HG02588 (cell line): Measurements from ENCODE around the gene BZW2.
"Not testable (repeated sequence)": the region's sequence is repeated elsewhere in the genome, so short reads cannot be mapped to it uniquely, and the experiment has no call there.

Experiments used
- ATAC-seq: cut with Tn5 transposase; IDR thresholded peaks from one replicate; pipeline ENCODE4 v1.9.1; 2021; ENCODE audit warnings: mild to moderate bottlenecking, moderate library complexity; ENCODE audit not compliant: unreplicated experiment

BZW2 gene

GRCh38 chr7:16670021-16670420 is 24.0 kb downstream of the BZW2 start:
- ATAC-seq, result no peak

- ATAC-seq, result no peak
Measured at GRCh38 chr7:16670731-16671344, 24.9 kb downstream of the BZW2 start.

- no peak for ATAC-seq
Measured at GRCh38 chr7:16671811-16672210, 25.8 kb downstream of the BZW2 start.

DNA sequence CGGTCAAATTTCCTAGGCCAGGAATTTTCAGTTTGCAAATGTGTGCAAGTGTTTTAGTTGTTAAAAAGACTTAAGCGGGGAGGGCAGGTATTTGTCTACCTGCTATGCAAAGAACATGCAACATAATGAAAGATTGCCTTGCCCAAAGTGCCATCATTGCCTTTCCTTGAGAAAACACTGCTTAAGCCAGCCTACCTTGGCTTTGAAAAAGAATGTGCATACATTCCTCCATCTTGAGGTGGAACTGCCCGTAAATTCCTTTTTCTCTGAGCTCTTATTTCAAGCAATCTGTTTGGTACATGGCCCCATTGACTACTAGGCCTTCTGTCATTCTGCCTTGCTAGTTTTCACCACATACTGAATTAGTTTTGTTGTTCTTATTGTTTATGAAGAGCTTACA is 29.3 kb downstream of the BZW2 start:
- ATAC-seq, result no peak

GRCh38 chr7:16677978-16678494 is 32.1 kb downstream of the BZW2 start:
- ATAC-seq, result no peak

GRCh38 chr7:16678645-16679566 is 32.9 kb downstream of the BZW2 start:
- not testable (repeated sequence) for ATAC-seq

DNA sequence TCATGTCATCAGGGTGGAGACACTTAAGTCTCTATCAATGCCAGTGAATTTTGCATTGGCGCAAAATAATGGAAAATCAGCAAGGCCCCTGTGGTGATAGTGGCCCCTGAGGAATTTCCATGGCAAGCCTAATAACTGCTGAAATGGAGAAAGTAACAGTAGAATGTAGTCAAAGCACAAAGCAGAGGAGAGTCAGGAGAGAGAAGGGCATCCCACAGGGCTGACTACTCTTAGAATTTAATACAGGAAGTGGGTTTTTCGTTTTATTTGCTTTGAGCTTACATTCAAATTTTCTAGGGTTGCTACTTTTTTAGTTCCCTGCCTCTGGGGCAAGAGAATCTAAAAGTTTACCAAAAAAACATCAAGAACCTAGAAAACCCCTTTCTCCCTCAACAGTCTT is 39.0 kb downstream of the BZW2 start:
- ATAC-seq, result no peak

DNA sequence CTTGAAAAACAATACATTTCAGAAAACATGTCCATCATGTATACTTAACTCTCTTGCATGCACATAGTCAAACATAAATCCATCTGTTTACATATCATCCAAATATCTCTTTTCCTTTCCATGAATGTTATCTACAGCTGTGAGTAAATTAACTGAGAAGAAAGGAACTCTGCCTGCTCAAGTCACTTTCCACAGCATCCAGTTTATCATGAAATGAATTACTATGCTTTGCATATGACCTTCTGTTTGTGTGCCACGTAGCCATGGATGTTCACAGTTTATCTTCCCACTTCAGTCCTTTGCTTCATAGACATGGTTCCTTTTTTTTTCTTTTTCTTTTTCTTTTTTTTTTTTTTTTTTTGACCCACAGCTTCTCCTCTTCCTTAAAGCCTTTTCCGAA is 39.6 kb downstream of the BZW2 start:
- ATAC-seq, result no peak

- ATAC-seq, result no peak
Measured at GRCh38 chr7:16688249-16688648, 42.3 kb downstream of the BZW2 start.

DNA sequence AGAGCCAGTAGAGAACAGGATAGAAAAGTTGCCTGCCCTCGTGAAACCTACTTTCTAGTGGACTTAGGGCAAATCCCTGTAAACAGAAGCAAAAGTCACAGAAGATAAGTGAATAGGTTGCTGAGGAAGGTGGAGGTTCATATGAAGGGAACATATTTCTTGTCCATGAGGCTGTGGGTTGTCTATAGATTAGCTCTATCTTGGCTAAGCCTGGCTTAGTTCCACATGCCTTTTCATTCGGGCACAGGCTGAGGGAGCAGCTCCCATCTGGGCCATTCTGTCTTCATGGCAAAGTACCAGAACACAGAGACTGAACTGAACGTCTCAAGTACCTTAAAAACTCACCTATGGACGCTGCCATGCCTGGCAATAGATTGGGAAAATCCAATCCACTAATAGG is 45.3 kb downstream of the BZW2 start:
- no peak for ATAC-seq

DNA sequence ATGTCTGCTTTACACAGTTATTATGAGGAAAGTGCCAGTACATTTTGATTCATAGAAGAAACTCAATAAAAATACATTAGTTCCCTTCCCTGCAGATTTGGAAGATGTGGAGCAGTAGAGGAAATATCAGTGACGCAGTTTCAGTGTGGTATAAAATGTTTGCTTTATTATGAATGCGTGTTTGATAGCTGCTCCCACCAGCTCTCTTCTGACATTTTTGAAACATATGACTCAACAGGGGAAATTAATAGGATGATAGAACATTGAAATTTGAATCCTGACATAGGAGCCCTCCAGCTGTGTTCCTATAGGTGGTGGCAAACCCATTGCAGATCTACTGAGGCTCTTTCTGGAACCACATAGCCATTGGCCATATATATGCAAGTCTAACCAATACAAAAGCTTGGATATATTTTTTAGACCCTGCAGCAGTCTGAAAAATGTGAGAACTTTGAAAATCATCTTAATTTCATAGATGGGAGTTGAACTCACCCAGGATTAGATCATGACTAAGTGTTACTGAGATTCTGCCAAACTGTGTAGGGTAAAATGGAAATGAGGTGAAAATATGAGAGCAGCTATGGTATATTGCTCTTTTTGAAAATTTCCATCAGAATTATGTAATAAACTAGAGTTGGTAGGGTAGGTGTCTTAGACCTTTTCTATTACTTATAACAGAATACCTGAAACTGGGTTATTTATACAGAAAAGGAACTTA is 47.8 kb downstream of the BZW2 start:
- no peak for ATAC-seq

GRCh38 chr7:16694806-16695205 is 48.8 kb downstream of the BZW2 start:
- no peak for ATAC-seq

DNA sequence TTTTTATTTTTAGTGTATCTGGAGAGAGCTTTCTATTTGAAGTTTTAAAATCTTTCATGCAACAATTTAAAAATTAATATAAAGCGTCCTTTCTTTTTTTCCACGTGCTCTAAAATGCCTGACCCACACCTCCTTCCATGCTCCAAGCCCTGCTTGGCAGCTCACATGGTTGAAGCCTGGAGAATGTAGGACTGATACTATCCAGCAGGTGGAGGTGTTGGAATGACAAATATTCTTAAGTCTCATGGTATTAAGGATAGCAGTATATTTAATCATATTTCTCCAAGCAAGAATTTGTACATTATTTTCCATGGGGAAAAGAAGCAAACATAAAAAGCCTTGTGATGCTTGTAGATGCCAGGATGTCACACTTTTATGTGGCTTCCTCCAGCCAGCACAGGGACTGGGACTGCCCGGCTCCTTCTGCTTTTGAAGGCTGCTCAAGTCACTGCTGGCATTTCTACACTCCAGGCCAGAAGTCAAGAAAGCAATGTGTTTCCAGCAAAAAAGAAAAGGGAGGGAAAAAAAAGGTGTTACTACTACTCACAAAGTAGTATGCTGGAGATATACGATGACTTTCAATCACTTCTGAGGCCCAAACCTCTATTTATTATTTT is 49.7 kb downstream of the BZW2 start:
- no peak for ATAC-seq

GRCh38 chr7:16697507-16698199 is 51.7 kb downstream of the BZW2 start:
- ATAC-seq, result no peak

GRCh38 chr7:16698200-16698905 is 52.4 kb downstream of the BZW2 start:
- no peak for ATAC-seq

DNA sequence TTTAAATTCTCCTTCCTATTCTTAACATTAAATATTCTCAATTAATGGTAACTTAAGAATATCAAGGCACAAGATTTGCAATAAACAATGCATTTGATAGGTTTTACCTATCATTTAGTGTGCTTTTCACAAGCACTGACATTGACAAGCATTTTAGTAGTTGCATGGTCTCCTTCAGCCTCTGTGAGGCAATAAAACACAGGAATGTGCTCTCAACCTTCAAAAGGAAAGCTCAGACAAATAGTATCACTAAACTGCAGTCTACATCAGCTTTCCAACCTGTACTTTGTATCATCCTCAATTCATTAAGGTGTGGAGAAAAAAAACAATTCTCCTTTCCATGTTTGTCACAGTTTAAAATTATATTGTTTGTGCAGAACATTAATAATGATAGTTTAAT is 56.5 kb downstream of the BZW2 start:
- ATAC-seq, result no peak

DNA sequence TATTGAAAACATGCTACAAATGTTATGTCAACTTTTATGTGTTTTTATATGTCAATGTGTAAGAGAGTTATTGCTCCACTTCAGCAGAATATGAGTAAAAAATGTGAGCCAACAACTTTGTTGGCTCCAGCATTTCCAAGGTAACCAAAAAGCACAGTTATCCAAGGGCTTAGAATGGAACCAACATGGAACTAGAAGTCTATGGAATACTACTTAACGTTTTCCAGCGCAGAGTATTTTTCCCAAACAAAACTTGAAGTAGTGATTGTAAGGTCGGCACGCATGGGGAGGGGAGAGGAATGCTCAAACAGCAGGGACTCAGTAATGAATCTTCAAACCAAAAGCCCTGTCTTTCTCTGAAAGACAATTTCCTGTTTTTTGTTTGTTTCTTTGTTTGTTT is 62.5 kb downstream of the BZW2 start:
- no peak for ATAC-seq

GRCh38 chr7:16708980-16709379 is 63.0 kb downstream of the BZW2 start:
- ATAC-seq, result no peak

DNA sequence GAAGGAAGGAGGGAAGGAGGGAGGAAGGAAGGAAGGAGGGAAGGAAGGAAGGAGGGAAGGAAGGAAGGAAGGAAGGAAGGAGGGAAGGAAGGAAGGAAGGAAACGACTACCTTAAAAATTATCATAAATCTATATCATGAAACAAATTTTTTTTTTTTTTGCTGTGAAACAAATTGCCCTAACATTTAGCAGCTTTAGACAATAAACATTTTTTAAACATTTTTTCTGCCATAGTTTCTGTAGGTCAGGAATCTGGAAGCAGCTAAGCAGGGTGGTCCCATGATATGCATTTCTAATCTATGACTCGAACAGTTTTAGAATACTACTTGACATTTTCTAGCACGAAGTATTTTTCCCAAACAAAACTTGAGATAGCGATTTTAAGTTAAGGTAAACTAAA is 64.7 kb downstream of the BZW2 start:
- ATAC-seq, result no peak

DNA sequence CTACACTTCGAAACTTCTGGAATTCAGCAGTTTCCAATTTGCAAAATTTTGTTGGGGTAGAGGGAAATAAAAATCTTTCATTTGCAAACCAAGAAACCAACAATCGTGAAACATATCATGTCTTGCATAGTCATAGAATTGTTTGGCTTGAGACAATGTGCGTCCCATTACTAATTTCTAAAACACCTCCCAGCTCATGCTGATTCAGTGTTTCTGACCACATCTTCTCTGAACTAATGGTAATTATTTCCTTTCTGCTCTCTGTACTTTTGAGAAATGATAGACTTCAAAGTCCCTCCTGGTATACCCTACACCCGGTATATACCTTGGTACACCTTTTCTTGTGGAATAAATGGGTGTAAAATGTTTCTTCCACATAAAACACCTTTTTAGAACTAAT is 65.7 kb downstream of the BZW2 start:
- no peak for ATAC-seq
